ENCODE measurements around the gene HBG1.
"Not testable (repeated sequence)": the region's sequence is repeated elsewhere in the genome, so short reads cannot be mapped to it uniquely, and the experiment has no call there.

Gene HBG1

DNA sequence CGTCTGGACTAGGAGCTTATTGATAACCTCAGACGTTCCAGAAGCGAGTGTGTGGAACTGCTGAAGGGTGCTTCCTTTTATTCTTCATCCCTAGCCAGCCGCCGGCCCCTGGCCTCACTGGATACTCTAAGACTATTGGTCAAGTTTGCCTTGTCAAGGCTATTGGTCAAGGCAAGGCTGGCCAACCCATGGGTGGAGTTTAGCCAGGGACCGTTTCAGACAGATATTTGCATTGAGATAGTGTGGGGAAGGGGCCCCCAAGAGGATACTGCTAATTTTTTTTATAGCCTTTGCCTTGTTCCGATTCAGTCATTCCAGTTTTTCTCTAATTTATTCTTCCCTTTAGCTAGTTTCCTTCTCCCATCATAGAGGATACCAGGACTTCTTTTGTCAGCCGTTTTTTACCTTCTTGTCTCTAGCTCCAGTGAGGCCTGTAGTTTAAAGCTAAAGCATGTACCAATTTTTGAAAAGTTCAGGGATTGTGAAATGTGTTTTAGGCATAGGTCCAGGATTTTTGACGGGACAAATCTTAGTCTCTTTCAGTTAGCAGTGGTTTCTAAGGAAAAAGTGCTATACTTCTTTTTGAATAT, at the start of gene HBG1:
HBG1 (minus strand) TSS at position 51 of the 590 bp plus-strand sequence. CDS start 53 bp downstream, outside the sequence.
- not testable (repeated sequence) for DNase-seq

DNA sequence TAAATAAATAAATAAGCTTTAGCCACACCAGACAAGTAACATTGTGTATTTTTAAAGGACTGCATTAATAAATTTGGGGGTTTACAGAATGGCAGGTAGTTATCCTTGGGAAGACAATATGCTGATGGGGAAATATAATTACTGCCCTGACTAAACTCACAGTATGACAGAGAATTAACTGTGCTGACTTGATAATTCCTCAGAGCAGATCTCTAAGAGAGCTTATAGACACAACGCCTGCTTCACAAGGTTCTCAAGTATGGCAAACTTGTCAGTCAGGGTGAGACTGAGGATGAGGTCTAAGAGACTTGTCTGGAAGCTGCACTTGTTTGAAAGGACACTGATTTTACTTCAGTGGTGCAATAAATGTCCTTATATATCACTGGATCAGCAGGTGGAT, 48.8 kb upstream of the HBG1 start:
- no peak for DNase-seq

DNA sequence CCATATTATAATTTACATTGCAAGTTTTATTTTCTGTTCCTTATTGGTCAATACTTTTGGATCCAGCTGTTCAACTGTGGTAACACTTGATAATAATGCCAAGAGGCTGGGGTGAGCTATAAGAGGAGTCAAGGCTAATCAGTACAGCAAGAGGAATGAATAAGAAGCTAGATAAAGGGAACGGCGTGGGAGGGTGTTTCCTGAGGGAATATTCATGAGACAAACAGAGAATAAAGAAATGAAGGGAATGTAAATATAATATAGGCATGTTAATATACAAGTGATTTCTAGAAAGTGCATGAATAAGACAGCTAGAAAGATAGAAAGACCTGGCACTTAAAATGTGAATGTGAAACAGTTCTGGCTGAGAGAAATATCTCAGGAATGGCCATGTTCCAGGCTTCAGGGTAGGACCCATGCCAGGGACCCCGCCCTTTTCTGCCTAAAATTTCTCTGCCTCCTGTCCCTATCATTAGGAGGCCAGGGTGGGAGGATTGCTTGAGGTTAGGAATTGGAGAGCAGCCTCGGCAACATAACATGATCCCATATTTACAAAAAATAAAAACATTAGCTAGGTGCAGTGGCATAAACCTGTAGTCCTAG, 48.2 kb upstream of the HBG1 start:
- no peak for DNase-seq

DNA sequence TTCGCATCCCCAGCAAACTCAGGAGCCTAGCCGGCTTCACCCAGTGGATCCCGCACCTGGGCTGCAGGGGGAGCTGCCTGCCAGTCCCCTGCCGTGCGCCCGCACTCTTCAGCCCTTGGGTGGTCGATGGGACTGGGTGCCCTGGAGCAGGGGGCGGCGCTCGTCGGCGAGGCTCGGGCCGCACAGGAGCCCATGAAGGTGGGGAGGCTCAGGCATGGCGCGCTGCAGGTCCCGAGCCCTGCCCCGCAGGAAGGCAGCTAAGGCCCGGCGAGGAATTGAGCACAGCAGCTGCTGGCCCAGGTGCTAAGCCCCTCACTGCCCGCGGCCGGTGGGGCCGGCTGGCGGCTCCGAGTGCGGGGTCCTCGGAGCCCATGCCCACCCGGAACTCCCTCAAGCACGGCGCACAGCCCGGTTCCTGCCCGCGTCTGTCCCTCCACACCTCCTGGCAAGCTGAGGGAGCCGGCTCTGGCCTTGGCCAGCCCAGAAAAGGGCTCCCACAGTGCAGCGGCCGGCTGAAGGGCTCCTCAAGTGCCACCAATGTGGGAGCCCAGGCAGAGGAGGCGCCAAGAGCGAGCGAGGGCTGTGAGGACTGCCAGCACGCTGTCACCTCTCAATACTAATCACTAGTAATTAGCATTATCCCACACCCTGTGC, 44.8 kb upstream of the HBG1 start:
- DNase-seq, result not testable (repeated sequence)

DNA sequence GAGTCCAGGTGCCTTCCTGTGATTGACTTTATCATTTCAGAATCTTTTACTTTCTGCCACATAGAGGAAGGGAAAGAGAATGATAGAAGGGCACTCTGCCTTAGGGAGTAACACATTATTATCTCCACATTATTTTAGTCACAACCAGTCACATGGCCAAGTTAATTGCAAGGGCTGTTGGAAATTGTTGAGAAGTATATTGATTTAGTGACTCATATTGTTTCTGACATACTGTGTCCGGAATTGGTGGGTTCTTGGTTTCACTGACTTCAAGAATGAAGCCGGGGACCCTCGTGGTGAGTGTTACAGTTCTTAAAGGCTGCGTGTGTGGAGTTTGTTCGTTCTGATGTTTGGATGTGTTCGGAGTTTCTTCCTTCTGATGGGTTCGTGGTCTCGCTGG, 43.4 kb upstream of the HBG1 start:
- no peak for DNase-seq

DNA sequence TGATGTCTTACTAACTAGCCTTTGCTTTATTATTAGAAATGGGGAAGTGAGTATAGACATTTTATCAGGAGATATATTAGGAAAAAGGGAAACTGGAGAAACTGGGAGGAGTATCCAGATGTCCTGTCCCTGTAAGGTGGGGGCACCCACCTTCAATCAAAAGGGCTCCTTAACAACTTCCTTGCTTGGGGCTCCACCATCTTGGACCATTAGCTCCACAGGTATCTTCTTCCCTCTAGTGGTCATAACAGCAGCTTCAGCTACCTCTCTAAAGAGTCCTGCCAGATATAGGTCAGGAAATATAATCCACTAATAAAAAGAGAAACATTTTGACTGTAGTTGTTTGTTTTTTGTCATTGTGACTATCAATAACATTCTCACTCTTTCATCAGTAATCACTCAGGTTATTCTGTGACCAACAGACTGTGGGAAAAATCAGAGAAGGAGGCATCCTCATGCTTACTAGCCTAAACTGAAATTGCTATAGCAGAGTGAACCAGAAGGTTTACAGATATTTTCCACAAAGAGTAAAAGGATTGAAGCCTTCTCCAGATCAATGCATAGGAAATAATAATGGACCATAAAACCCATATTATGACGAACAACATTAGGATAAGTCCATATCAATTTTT, 41.7 kb upstream of the HBG1 start:
- no peak for DNase-seq

DNA sequence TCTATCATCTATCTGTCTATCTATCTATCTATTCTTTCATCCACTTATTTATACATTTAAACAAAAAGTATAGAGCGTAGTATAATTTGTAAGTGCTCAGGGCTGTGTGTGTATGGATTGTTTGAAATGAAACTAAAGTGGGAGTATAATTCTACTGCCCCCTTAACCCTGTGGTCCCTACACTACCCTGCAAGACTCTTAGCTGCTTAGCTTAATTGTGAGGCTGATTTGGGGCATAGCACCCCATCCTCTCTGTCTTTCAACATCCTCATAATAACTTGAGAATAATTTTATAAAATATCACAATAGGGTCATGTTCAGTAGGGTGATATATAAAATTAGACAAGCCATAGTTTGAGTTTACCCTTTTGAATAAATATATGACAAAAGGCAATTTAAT, 40.4 kb upstream of the HBG1 start:
- DNase-seq, result no peak

DNA sequence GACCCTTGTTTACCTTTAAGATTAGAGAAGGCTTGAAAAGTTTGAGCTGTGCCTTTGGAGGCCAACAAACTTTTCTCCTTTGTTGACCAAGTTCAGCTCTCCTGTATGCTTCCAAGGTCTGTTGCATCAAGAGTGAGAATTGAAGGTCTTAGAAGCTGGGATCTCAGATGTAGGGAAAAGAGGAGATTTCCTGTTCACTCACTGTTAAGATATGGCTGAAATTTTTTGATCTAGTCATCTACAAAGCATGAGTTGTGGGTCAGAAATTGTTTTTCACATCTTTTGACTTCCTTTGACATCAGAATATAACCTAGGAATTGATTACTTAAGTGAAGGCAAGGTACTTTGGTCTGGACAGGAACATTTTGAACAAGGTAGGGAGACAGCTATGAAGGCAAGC, 40.0 kb upstream of the HBG1 start:
- no peak for DNase-seq

DNA sequence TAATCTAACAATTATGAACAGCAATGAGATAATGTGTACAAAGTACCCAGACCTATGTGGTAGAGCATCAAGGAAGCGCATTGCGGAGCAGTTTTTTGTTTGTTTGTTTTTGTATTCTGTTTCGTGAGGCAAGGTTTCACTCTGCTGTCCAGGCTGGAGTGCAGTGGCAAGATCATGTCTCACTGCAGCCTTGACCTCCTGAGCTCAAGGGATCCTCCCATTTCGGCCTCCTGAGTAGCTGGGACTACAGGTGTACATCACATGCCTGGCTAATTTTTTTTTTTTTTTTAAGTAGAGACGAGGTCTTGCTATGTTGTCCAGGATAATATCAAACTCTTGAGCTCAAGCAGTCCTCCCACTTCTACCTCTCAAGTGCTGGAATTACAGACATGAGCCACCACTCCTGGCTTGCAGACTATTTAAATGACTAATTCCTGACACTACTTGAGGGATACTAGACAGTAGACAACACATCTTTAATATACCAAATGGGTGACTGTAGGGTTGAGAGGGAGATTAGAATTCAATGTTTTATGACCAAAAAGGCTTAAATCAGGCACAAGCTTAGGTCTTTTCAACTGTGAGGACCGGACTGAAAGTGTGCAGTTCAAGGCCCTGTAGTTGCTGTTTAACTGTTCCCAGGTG, 39.4 kb upstream of the HBG1 start:
- no peak for DNase-seq

DNA sequence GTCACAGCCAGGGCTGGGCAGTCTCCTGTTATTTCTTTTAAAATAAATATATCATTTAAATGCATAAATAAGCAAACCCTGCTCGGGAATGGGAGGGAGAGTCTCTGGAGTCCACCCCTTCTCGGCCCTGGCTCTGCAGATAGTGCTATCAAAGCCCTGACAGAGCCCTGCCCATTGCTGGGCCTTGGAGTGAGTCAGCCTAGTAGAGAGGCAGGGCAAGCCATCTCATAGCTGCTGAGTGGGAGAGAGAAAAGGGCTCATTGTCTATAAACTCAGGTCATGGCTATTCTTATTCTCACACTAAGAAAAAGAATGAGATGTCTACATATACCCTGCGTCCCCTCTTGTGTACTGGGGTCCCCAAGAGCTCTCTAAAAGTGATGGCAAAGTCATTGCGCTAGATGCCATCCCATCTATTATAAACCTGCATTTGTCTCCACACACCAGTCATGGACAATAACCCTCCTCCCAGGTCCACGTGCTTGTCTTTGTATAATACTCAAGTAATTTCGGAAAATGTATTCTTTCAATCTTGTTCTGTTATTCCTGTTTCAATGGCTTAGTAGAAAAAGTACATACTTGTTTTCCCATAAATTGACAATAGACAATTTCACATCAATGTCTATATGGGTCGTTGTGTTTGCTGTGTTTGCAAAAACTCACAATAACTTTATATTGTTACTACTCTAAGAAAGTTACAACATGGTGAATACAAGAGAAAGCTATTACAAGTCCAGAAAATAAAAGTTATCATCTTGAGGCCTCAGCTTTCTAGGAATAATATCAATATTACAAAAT, 38.6 kb upstream of the HBG1 start:
- no peak for DNase-seq

DNA sequence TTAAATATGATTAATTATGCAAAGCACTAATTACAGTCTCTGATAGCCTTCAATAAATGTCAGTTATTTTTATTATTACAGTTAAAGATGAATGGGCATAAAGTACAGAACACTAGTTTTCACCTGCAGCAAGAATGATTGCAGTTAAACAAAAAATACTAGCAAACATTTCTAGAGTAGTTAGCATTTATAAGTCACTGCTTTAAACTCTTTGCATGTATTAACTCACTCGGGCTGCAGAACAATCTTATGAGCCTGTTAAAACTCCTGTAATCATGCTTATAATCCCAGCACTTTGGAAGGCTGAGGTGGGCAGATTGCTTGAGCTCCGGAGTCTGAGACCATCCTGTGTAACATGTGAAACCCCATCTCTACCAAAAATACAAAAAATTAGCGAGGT, 37.2 kb upstream of the HBG1 start:
- no peak for DNase-seq

DNA sequence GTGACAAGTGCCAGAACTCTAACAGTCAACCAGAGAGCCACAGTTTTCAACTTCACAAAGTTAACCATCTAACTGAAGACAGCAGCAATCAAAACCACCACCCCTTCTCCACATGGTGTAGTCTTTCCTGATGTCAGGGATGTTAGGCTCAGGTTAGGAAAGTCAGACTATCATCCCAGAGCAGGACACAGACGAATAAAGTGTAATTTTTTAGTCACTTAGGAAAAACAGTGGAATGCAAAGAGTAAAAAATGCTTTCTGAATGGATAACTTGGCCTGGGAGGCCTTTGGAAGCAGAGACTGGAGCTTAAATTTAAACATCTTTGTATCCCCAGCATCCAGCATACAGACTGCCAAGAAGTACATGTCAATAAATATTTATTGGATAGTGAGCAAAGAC, 36.7 kb upstream of the HBG1 start:
- DNase-seq, result no peak

DNA sequence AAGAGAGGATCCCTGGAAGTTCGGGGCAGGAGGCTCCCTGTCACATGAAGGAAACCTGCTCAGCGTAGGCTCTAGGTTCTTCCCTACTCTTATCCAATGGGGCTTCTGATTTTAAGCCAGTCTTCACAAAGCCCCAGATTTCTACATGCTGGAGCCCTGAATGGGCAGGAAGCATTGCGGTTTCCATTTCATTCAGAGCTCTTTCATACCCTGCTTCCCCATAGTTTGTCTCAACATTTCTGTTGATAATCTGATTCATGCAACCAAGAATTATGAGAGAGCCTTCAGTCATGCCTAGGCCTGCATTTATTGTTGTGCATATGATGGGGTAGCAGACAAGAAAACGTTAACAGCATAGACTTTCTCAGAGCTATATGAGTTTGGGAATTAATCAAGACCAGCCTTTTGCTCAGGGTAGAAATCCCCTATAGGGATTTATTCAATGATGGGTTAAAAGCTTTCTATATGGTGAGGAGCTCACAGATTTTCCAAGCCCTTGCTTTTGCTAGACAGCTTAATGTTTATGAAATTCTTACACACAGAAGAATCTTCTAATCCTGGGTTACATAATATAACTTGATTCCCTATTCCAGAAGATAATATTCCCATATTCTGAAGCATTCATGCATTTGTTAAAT, 36.2 kb upstream of the HBG1 start:
- no peak for DNase-seq

DNA sequence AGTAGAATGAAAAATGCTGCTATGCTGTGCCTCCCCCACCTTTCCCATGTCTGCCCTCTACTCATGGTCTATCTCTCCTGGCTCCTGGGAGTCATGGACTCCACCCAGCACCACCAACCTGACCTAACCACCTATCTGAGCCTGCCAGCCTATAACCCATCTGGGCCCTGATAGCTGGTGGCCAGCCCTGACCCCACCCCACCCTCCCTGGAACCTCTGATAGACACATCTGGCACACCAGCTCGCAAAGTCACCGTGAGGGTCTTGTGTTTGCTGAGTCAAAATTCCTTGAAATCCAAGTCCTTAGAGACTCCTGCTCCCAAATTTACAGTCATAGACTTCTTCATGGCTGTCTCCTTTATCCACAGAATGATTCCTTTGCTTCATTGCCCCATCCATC, 35.0 kb upstream of the HBG1 start:
- DNase-seq, result no peak

DNA sequence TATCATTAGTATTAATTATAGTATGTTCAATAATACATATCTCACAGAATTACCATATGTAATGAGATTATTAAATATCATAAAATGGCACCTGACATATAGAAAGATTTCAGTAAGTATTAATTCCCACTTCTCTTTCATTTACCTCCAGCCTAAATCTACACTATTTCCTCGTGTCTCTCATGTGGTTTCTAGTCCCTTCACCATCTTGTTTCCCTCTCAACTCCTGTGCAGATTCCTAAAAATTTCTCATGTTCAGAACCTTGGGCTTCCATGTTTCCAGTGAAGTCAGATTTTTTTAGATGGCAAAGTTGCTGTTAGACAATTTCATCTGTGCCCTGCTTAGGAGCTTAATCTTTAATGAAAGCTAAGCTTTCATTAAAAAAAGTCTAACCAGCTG, 34.2 kb upstream of the HBG1 start:
- no peak for DNase-seq

DNA sequence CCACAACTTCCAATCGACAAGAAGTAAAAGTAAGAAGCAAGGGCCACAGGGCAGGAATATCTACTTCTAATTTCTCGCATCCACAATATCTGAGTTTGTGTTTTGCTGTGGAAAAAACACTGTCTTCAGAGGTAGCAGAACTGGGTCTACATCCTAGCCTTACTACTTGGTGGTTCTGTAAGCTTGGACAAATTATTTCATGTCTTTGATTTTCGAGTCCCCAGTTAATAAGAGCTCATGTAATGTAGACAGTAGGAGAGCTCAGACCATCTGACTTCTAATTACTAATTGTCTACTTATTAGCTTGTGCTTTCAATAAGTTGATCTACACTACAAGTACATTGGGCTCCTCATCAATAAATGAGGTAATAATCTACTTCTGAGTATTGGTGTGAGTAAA, 33.4 kb upstream of the HBG1 start:
- DNase-seq, result no peak

DNA sequence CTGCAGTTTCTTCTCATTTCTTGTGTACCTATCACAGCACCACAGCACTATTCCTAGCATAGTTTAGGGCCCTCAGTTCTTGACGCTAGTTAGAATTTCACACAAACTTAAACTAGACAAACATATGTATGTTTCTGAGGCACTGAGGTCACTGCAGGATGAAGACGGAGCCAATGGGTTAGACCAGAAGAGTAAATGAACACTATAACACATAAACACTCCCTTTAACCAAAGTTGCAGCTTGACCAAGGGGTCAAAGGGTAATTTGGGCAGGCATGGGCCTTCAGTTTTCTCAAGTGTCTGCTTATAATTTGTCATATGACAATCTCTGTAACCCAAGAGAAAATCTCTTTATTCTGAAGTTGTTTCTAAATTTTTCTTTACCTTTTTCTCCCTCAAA, 33.0 kb upstream of the HBG1 start:
- no peak for DNase-seq

DNA sequence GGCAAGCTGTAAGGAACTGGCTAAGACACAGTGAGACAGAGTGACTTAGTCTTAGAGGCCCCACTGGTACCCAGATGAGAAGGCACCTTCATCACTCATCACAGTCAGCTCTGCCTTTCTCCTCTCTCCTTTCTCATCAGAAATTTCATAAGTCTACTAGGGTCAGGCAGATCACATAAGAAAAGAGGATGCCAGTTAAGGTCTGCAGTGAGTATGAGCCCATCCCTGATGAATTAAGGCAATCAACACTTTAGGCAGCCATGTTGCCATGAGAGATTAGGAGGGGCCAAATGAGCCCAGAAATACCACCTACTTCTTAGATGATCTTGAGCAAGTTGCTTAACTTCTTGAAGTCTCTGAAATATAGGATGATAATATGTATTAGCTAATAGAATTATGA, 31.9 kb upstream of the HBG1 start:
- no peak for DNase-seq

DNA sequence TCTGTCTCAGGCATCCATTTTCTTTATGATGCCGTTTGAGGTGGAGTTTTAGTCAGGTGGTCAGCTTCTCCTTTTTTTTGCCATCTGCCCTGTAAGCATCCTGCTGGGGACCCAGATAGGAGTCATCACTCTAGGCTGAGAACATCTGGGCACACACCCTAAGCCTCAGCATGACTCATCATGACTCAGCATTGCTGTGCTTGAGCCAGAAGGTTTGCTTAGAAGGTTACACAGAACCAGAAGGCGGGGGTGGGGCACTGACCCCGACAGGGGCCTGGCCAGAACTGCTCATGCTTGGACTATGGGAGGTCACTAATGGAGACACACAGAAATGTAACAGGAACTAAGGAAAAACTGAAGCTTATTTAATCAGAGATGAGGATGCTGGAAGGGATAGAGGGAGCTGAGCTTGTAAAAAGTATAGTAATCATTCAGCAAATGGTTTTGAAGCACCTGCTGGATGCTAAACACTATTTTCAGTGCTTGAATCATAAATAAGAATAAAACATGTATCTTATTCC, 31.0 kb upstream of the HBG1 start:
- no peak for DNase-seq

DNA sequence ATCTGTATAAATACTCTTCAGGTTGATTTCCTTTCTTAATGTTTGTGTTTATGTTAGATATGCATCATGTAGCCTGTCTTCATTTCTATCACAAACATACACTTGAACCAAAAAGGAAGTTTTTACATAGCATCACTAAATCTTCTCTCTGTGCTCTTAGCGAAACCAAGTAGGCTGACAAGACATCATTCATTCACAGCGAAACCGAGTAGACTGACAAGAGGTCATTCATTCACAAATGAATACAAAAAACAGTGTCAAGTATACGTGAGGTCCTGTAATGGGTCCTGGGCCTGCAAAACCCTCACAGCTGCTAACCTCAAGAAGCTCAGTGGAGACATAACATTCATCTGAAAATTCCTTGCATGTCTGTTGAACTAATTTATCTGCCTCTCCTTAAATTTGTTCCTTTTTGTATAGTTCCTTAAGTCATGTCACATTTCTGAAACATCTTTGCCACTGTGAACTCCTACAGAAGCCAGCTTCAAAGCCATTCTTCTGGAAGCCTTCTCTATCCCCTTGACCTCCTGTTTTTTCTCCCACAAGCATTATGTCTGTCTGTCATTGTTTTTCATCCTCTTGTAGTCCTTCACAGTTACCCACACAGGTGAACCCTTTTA, 29.9 kb upstream of the HBG1 start:
- DNase-seq, result no peak

DNA sequence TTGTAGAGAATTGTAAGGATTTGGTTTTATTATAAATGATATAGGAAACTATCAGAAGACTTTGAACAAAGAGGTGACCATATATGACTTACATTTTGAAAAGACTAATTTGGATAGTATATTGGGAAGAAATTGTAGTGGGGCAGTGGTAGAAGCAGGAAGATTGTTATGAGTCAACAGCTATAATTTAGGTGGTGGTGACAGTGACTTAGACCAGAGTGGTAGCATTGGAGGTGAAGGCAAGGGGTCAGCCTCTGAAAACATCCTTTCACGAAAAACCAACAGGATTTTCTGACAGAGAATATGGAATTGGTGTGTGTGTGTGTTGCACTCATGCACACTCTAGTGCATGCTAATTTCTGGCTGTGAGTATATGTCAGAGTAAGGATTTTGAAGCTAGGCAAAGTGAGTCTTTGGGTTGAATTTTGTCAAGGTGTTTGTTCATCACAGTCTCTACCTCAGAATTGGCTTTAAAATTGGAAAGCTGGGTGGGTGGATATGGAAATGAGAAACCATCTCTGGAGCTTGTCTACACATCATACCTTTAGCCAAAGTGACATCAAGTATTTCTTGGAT, 28.2 kb upstream of the HBG1 start:
- DNase-seq, result no peak
